ENCODE results near the gene BACE1-AS.

DNA sequence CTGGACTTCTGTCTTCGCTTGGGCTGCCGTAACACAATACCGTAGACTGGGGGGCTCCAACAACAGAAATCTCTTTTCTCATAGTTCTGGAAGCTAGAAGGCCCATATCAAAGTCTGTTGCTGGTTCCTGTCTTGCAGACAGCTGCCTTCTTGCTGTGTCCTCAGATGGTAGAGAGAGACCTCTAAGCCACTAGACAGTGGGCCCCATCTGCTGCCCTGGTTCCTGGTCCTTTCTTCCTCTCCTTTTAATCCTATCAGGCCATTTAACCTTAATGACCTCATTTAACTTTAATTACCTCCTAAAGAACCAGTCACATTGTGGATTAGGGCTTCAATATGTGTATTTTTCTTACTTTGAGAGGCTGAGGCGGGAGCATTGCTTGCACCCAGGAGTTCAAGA lies 45.9 kb downstream of the BACE1-AS start:
- TF ChIP-seq, protein P1, sequence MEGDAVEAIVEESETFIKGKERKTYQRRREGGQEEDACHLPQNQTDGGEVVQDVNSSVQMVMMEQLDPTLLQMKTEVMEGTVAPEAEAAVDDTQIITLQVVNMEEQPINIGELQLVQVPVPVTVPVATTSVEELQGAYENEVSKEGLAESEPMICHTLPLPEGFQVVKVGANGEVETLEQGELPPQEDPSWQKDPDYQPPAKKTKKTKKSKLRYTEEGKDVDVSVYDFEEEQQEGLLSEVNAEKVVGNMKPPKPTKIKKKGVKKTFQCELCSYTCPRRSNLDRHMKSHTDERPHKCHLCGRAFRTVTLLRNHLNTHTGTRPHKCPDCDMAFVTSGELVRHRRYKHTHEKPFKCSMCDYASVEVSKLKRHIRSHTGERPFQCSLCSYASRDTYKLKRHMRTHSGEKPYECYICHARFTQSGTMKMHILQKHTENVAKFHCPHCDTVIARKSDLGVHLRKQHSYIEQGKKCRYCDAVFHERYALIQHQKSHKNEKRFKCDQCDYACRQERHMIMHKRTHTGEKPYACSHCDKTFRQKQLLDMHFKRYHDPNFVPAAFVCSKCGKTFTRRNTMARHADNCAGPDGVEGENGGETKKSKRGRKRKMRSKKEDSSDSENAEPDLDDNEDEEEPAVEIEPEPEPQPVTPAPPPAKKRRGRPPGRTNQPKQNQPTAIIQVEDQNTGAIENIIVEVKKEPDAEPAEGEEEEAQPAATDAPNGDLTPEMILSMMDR (IDR thresholded peaks at IDR 0.05; ENCODE audit: low read depth, low read length, poor library complexity, severe bottlenecking) = no peak
- TF ChIP-seq EZH2phosphoT487 (IDR thresholded peaks at IDR 0.05; ENCODE audit: borderline replicate concordance, low read length) = no peak

Data from DOHH2 (cell line).